Upper lobe of left lung (tissue), 6 donors: ENCODE results near the gene OR6B1. TPM values are rescaled to one million over a fixed set of nuclear protein-coding genes. Genes with fewer than 3 reads are reported as not detected.

Source experiments
- ATAC-seq, 2 donors: fragments of 200-7000 bp; cut with Tn5 transposase; one replicate each; pipeline ENCODE4 v1.9.1; 2022; ENCODE audit warnings: mild to moderate bottlenecking in 2 of 2, moderate library complexity in 2 of 2; ENCODE audit not compliant: low FRiP score in 2 of 2
- DNase-seq, 2 donors: peaks; one replicate each; pipeline ENCODE4 v3.0.0-alpha.2; 2019 to 2020
- H3K27ac ChIP-seq, 4 donors: fragments of 200-600 bp; sonication (generic); one replicate each; pipeline ENCODE4 v1.5.1; 2016 to 2019
- H3K27me3 ChIP-seq, 4 donors: fragments of 200-600 bp; sonication (generic); one replicate each; pipeline ENCODE4 v1.5.1; 2017 to 2019
- H3K36me3 ChIP-seq, 4 donors: fragments of 200-600 bp; sonication (generic); one replicate each; pipeline ENCODE4 v1.5.1; 2016 to 2019
- H3K4me1 ChIP-seq, 4 donors: fragments of 200-600 bp; sonication (generic); one replicate each; pipeline ENCODE4 v1.5.1; 2018 to 2019
- H3K4me3 ChIP-seq, 4 donors: fragments of 200-600 bp; sonication (generic); one replicate each; pipeline ENCODE4 v1.5.1; 2017 to 2019; ENCODE audit warnings: mild to moderate bottlenecking in 2 of 4, moderate library complexity in 1 of 4
- H3K9me3 ChIP-seq, 4 donors: fragments of 200-600 bp; sonication (generic); one replicate each; pipeline ENCODE4 v1.5.1; 2018 to 2019
- EP300 ChIP-seq, 4 donors: sonication (generic); formaldehyde crosslinking; IDR thresholded peaks; one replicate each; pipeline ENCODE4 v1.5.1; 2017; ENCODE audit warnings: antibody characterized with exemption in 4 of 4, control low read depth in 2 of 4
- POLR2A ChIP-seq, 4 donors: fragments of 450-650 bp; IDR thresholded peaks; one replicate each; pipeline ENCODE4 v1.5.1; 2016 to 2017; ENCODE audit warnings: antibody characterized with exemption in 4 of 4, mild to moderate bottlenecking in 2 of 4
- POLR2AphosphoS5 ChIP-seq, 2 donors: sonication (generic); formaldehyde crosslinking; IDR thresholded peaks; one replicate each; pipeline ENCODE4 v1.5.1; 2017; ENCODE audit warnings: antibody characterized with exemption in 2 of 2
- WGBS, 2 donors: methylation state at CpG; one replicate each; pipeline ENCODE4 v1.1.5; 2017 to 2018; 5-methylcytosine and 5-hydroxymethylcytosine counted together
- total RNA-seq, 6 donors: library from RNA; depleted of rRNA in 4 of 6; stranded (reverse); fragments of >200 nt in 4 of 6; gene quantifications; one replicate each; pipeline versions ENCODE4 v1.1.0 to v1.2.1, GENCODE V29; 2016 to 2021
- TF ChIP-seq, protein P1 (sequence below), 6 experiments: fragments of 450-650 bp in 4 of 6; fragments of 200-600 bp in 2 of 6; sonication (generic) in 2 of 6; IDR thresholded peaks; one replicate each; pipeline ENCODE4 v1.5.1; 2016 to 2019; ENCODE audit warnings: antibody characterized with exemption in 6 of 6
- donor health status: DM: no; HTN: no; CAD: no; lungs with moderate emphysema.
- donor health status: DM: no; HTN: yes; CAD: no; lungs with severe emphysema.

OR6B1 gene
- total RNA-seq, 6 donors from 2014 or later, result not detected

DNA sequence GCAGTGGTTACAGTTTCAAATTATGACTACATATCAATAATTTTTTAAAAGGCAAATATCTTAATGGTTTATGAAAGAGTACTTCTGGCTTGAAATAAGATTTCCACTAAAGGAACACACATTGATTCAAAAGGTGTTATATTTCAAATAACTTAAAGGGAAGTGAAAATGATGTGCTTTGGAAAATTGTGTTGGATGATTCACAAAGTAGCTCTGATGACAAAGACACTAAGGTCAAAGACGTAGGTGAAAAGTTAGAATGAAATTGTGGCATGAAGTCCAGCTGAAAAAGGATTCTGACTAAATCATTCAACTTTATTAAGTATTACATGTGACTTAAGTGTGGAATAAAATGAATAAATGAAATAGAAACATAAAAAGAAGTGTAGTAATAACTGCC is 27.9 kb downstream of the OR6B1 start:
- Histone ChIP-seq H3K4me1 (no peaks in the 10 kb centered on the region), H3K4me3 (no peak overlapping the region), H3K36me3 (no peaks in the 10 kb centered on the region), H3K27me3 (no peaks in the 10 kb centered on the region), H3K27ac (no peak overlapping the region), H3K9me3 (no peaks in the 10 kb centered on the region)
- 45 to 62% methylated on average over 1 of the region's 1 CpG for WGBS, 2 donors
- no peak for DNase-seq
- ATAC-seq, result no peak
- TF ChIP-seq, protein P1, sequence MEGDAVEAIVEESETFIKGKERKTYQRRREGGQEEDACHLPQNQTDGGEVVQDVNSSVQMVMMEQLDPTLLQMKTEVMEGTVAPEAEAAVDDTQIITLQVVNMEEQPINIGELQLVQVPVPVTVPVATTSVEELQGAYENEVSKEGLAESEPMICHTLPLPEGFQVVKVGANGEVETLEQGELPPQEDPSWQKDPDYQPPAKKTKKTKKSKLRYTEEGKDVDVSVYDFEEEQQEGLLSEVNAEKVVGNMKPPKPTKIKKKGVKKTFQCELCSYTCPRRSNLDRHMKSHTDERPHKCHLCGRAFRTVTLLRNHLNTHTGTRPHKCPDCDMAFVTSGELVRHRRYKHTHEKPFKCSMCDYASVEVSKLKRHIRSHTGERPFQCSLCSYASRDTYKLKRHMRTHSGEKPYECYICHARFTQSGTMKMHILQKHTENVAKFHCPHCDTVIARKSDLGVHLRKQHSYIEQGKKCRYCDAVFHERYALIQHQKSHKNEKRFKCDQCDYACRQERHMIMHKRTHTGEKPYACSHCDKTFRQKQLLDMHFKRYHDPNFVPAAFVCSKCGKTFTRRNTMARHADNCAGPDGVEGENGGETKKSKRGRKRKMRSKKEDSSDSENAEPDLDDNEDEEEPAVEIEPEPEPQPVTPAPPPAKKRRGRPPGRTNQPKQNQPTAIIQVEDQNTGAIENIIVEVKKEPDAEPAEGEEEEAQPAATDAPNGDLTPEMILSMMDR (IDR thresholded peaks at IDR 0.05), result no peak
- TF ChIP-seq POLR2AphosphoS5 (IDR thresholded peaks at IDR 0.05) (no peak), POLR2A (IDR thresholded peaks at IDR 0.05) (no peak), EP300 (IDR thresholded peaks at IDR 0.05) (no peak)

DNA sequence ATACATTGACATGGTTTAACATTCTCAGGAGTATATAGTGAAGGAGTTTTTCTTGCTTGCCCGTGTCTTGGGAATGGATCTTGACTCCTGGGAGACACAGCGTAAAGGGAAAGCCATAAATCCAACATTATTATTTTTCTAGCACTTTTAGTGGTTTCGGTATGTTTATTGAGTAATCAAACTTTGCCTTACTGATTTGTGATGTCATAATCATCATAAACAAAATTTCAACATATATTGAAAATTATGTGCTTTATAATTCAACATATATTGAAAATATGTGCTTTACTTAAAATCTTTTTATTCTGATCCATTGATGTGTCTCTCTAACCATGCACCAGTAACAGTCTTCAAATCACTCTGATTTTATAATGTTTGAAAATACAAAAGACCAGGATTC is 28.4 kb downstream of the OR6B1 start:
- Histone ChIP-seq H3K36me3 (no peaks in the 10 kb centered on the region), H3K27ac (no peak overlapping the region), H3K4me3 (no peak overlapping the region), H3K9me3 (no peaks in the 10 kb centered on the region), H3K4me1 (no peaks in the 10 kb centered on the region), H3K27me3 (no peaks in the 10 kb centered on the region)
- 89 to 96% methylated on average over 3 of the region's 3 CpGs for WGBS, 2 donors
- DNase-seq (no peak), ATAC-seq (no peak)
- TF ChIP-seq POLR2A (IDR thresholded peaks at IDR 0.05) (no peak), EP300 (IDR thresholded peaks at IDR 0.05) (no peak), POLR2AphosphoS5 (IDR thresholded peaks at IDR 0.05) (no peak)
- TF ChIP-seq, protein P1 (IDR thresholded peaks at IDR 0.05), result no peak

DNA sequence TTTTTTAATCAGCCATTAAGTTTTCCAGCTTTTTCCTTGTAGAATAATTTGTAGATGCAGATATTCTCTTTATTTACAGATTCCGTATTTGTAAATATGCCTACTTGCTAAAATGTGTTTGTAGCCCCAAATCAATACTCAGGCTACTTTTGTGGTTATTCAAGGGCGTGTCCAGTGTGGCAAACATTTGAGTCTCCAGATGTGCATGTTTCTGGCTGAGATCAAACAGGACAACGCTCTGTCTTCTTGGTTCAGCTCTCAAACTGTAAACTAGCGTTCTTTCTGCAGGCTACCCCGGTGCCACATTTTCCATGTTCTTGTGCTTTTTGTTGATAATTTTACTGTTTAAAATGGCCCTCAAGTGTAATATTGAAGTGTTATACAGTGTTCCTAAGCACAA is 32.4 kb downstream of the OR6B1 start:
- no peak for DNase-seq
- WGBS, 2 donors, result 71 to 73% methylated on average over 5 of the region's 5 CpGs
- Histone ChIP-seq H3K4me1 (no peaks in the 10 kb centered on the region), H3K9me3 (no peaks in the 10 kb centered on the region), H3K4me3 (no peak overlapping the region), H3K36me3 (no peaks in the 10 kb centered on the region), H3K27me3 (no peaks in the 10 kb centered on the region), H3K27ac (no peak overlapping the region)
- no peak for ATAC-seq
- TF ChIP-seq POLR2AphosphoS5 (IDR thresholded peaks at IDR 0.05) (no peak), POLR2A (IDR thresholded peaks at IDR 0.05) (no peak), EP300 (IDR thresholded peaks at IDR 0.05) (no peak)
- TF ChIP-seq, protein P1 (IDR thresholded peaks at IDR 0.05), result no peak

DNA sequence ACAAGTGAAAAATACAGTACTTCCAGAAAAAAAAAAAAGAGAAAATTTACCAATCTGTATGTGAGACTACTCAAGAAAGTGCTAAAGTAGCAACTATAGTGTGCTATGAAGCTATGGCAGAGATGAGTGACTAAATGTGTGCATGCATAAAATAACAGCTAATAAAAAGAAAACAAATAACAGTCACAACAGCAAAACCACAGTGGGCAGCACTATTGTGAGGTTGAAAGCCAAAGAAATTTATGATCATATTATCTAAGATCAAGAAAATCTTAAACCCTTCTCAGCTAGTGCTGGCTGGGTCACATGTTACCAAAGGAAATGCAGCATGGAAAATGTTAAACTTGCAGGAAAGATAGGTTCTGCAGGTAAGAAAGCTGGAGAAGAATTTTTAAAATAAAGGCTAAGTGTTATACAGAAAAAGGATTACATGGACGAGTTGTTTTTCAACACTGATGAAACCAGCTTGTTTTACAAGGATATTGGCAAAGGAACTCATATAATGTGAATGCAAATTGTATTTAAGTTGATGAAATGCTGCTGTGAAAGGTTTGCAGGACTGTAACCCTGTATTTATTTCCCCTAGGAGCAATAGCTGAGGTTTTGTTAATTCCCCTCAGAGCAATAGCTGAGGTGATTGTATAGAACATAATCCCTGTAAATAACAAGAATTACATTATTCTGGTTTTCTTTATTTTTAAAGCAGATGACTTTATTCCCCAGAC is 33.0 kb downstream of the OR6B1 start:
- ATAC-seq, result no peak
- H3K9me3 ChIP-seq, result no peaks in the 10 kb centered on the region
- DNase-seq, result no peak
- WGBS, 2 donors, result 55 to 59% methylated on average over 1 of the region's 1 CpG
- TF ChIP-seq EP300 (IDR thresholded peaks at IDR 0.05) (no peak), POLR2A (IDR thresholded peaks at IDR 0.05) (no peak), POLR2AphosphoS5 (IDR thresholded peaks at IDR 0.05) (no peak)
- TF ChIP-seq, protein P1 (IDR thresholded peaks at IDR 0.05), result no peak
- no peaks in the 10 kb centered on the region for H3K36me3 ChIP-seq
- H3K4me3 ChIP-seq, result no peak overlapping the region
- no peaks in the 10 kb centered on the region for H3K4me1 ChIP-seq
- H3K27ac ChIP-seq, result no peak overlapping the region
- H3K27me3 ChIP-seq, result no peaks in the 10 kb centered on the region

DNA sequence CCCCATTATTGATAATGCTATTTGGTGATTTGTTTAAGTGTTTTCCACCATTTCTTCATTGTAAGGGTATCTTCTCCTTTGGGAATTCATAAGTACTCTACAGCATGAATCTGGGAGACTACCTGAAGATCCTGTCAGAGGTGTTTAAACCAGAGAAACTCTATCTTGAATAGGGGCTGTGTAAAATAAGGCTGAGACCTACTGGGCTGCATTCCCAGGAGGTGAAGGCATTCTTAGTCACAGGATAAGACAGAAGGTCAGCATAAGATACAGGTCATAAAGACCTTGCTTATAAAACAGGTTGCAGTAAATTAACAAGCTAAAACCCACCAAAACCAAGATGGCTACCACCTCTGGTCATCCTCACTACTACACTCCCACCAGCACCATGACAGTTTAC is 35.3 kb downstream of the OR6B1 start:
- no peaks in the 10 kb centered on the region for H3K36me3 ChIP-seq
- no peak overlapping the region for H3K27ac ChIP-seq
- H3K4me3 ChIP-seq, result no peak overlapping the region
- no peaks in the 10 kb centered on the region for H3K27me3 ChIP-seq
- no peaks in the 10 kb centered on the region for H3K9me3 ChIP-seq
- H3K4me1 ChIP-seq, result no peaks in the 10 kb centered on the region
- ATAC-seq (no peak), DNase-seq (no peak)
- TF ChIP-seq POLR2AphosphoS5 (IDR thresholded peaks at IDR 0.05) (no peak), EP300 (IDR thresholded peaks at IDR 0.05) (no peak), POLR2A (IDR thresholded peaks at IDR 0.05) (no peak)
- TF ChIP-seq, protein P1 (IDR thresholded peaks at IDR 0.05), result no peak
